Small intestine (tissue), 7 donors: ENCODE results near the gene SLC30A4. TPM values are rescaled to one million over a fixed set of nuclear protein-coding genes. Genes with fewer than 3 reads are reported as not detected.
"Not testable (repeated sequence)": the region's sequence is repeated elsewhere in the genome, so short reads cannot be mapped to it uniquely, and the experiment has no call there.

Experiments
- DNase-seq, 2 donors: peaks; one replicate each; pipeline versions ENCODE4 v3.0.0 to v3.0.0-alpha.2; 2013
- FAIRE-seq: peaks from 2 replicates; lab custom pipeline; 2012; peaks lifted over from hg19 to GRCh38; lab: Jason Lieb, UNC
- H3K27ac ChIP-seq, 3 donors: one replicate each; pipeline ENCODE4 v1.5.1; 2013; ENCODE audit warnings: low read length in 2 of 3, mild to moderate bottlenecking in 2 of 3, control low read depth in 1 of 3, inconsistent platforms in 1 of 3, low read depth in 1 of 3, moderate library complexity in 1 of 3
- H3K27me3 ChIP-seq, 3 donors: one replicate each; pipeline ENCODE4 v1.6.1; 2013; ENCODE audit warnings: low read length in 3 of 3, inconsistent platforms in 1 of 3; ENCODE audit not compliant: control insufficient read depth in 3 of 3, insufficient read depth in 3 of 3
- H3K36me3 ChIP-seq, 3 donors: one replicate each; pipeline ENCODE4 v1.6.1; 2013; ENCODE audit warnings: low read length in 3 of 3, inconsistent platforms in 1 of 3, low read depth in 1 of 3, mild to moderate bottlenecking in 1 of 3, moderate library complexity in 1 of 3; ENCODE audit not compliant: control insufficient read depth in 3 of 3, insufficient read depth in 2 of 3
- H3K4me1 ChIP-seq, 3 donors: one replicate each; pipeline ENCODE4 v1.6.1; 2013; ENCODE audit warnings: low read length in 2 of 3, inconsistent platforms in 1 of 3, low read depth in 1 of 3, mild to moderate bottlenecking in 1 of 3, moderate library complexity in 1 of 3; ENCODE audit not compliant: control insufficient read depth in 3 of 3, insufficient read depth in 2 of 3
- H3K4me3 ChIP-seq, 3 donors: one replicate each; pipeline ENCODE4 v1.5.1; 2013; ENCODE audit warnings: low read length in 3 of 3, control low read depth in 1 of 3, inconsistent platforms in 1 of 3, low read depth in 1 of 3, mild to moderate bottlenecking in 1 of 3, moderate library complexity in 1 of 3
- H3K9me3 ChIP-seq, 2 donors: one replicate each; pipeline ENCODE4 v1.6.1; 2013; ENCODE audit warnings: low read depth in 1 of 2, low read length in 1 of 2; ENCODE audit not compliant: control insufficient read depth in 2 of 2, insufficient read depth in 1 of 2
- WGBS, 3 donors: extraction: QIAGEN DNeasy Blood & Tissue Kit; methylation state at CpG; one replicate each; pipeline ENCODE4 v1.1.7; 2013; 5-methylcytosine and 5-hydroxymethylcytosine counted together
- polyA plus RNA-seq, 4 donors: library from polyadenylated mRNA; stranded (reverse) in 3 of 4; unstranded in 1 of 4; fragments of 200-250 nt in 3 of 4; fragments of 120-200 nt in 1 of 4; gene quantifications; one replicate each; pipeline versions ENCODE4 v1.2.1 to v1.2.3, GENCODE V29; 2013
- donor health status: healthy with polysubstance abuse.
- donor health status: control.
- donor health status: control.
- donor health status: Bipolar disorder and iron deficiency.
- donor health status: healthy.

Gene SLC30A4
- polyA plus RNA-seq, 4 donors, result 3.2 to 13.6 (median 8.9) TPM

- H3K27ac ChIP-seq, result no peak overlapping the region
- FAIRE-seq (no peak), DNase-seq (no peak)
- H3K36me3 ChIP-seq, result no peaks in the 10 kb centered on the region
- no peaks in the 10 kb centered on the region for H3K4me1 ChIP-seq
- 90 to 95% (median 92%) methylated on average over 4 of the region's 4 CpGs for WGBS, 3 donors
- H3K9me3 ChIP-seq, result no peaks in the 10 kb centered on the region
- no peaks in the 10 kb centered on the region for H3K27me3 ChIP-seq
- H3K4me3 ChIP-seq, result no peak overlapping the region
Observed at GRCh38 chr15:45544266-45545023, 21.9 kb upstream of the SLC30A4 start.

GRCh38 chr15:45543051-45543450 is 20.5 kb upstream of the SLC30A4 start:
- no peaks in the 10 kb centered on the region for H3K4me1 ChIP-seq
- no peaks in the 10 kb centered on the region for H3K27me3 ChIP-seq
- WGBS, 3 donors, result 91% methylated on average over 3 of the region's 3 CpGs
- no peaks in the 10 kb centered on the region for H3K36me3 ChIP-seq
- DNase-seq (no peak), FAIRE-seq (no peak)
- no peak overlapping the region for H3K4me3 ChIP-seq
- no peak overlapping the region for H3K27ac ChIP-seq
- no peaks in the 10 kb centered on the region for H3K9me3 ChIP-seq

GRCh38 chr15:45540531-45540930 is 18.0 kb upstream of the SLC30A4 start:
- FAIRE-seq, result no peak
- H3K36me3 ChIP-seq, result no peaks in the 10 kb centered on the region
- WGBS, 3 donors, result 53 to 90% (median 59%) methylated on average over 1 of the region's 1 CpG
- no peaks in the 10 kb centered on the region for H3K9me3 ChIP-seq
- no peak overlapping the region for H3K4me3 ChIP-seq
- no peak for DNase-seq
- H3K27ac ChIP-seq, result no peak overlapping the region
- no peaks in the 10 kb centered on the region for H3K4me1 ChIP-seq
- H3K27me3 ChIP-seq, result no peaks in the 10 kb centered on the region

GRCh38 chr15:45539680-45540079 is 17.1 kb upstream of the SLC30A4 start:
- Histone ChIP-seq H3K4me3 (no peak overlapping the region), H3K27ac (no peak overlapping the region), H3K9me3 (no peaks in the 10 kb centered on the region), H3K4me1 (no peaks in the 10 kb centered on the region), H3K36me3 (no peaks in the 10 kb centered on the region), H3K27me3 (no peaks in the 10 kb centered on the region)
- FAIRE-seq (no peak), DNase-seq (peak; percentile 54 to 65)
- WGBS, 3 donors, result 12 to 70% (median 33%) methylated on average over 3 of the region's 3 CpGs

GRCh38 chr15:45536934-45537333 is 14.4 kb upstream of the SLC30A4 start:
- Histone ChIP-seq H3K27me3 (no peaks in the 10 kb centered on the region), H3K4me1 (no peaks in the 10 kb centered on the region), H3K9me3 (no peaks in the 10 kb centered on the region), H3K27ac (no peak overlapping the region), H3K4me3 (no peak overlapping the region), H3K36me3 (no peaks in the 10 kb centered on the region)
- 22 to 32% (median 26%) methylated on average over 3 of the region's 3 CpGs for WGBS, 3 donors
- no peak for FAIRE-seq
- DNase-seq, result no peak

- 25 to 68% (median 53%) methylated on average over 2 of the region's 2 CpGs for WGBS, 3 donors
Observed at GRCh38 chr15:45535486-45536042, 13.0 kb upstream of the SLC30A4 start.

GRCh38 chr15:45534821-45535220 is 12.3 kb upstream of the SLC30A4 start:
- FAIRE-seq (no peak), DNase-seq (no peak)
- no peaks in the 10 kb centered on the region for H3K9me3 ChIP-seq
- H3K27ac ChIP-seq, result no peak overlapping the region
- no peak overlapping the region for H3K4me3 ChIP-seq
- WGBS, 3 donors, result 13 to 64% (median 55%) methylated on average over 1 of the region's 1 CpG
- no peaks in the 10 kb centered on the region for H3K36me3 ChIP-seq
- H3K4me1 ChIP-seq, result no peaks in the 10 kb centered on the region
- H3K27me3 ChIP-seq, result peaks cover 0 to 4% (median 0%) of the 10 kb centered on the region in 3 donors

More at GRCh38 chr15:45535486-45536042, 13.0 kb upstream of the SLC30A4 start:
- peaks cover 0 to 4% (median 0%) of the 10 kb centered on the region in 3 donors for H3K27me3 ChIP-seq
- no peaks in the 10 kb centered on the region for H3K4me1 ChIP-seq
- peak in 1 of 2 donors; percentile 37 for DNase-seq
- no peak for FAIRE-seq
- no peaks in the 10 kb centered on the region for H3K36me3 ChIP-seq
- H3K4me3 ChIP-seq, result no peak overlapping the region
- H3K9me3 ChIP-seq, result no peaks in the 10 kb centered on the region
- no peak overlapping the region for H3K27ac ChIP-seq

GRCh38 chr15:45532892-45533291 is 10.3 kb upstream of the SLC30A4 start:
- not testable (repeated sequence) for DNase-seq, H3K27ac ChIP-seq, FAIRE-seq, H3K9me3 ChIP-seq, H3K27me3 ChIP-seq, H3K36me3 ChIP-seq, H3K4me1 ChIP-seq, H3K4me3 ChIP-seq
- WGBS, 3 donors, result 75 to 80% (median 80%) methylated on average over 3 of the region's 3 CpGs
